GM23338 (cell line): ENCODE data around the gene CD58. TPM values are rescaled to one million over a fixed set of nuclear protein-coding genes. Genes with fewer than 3 reads are reported as not detected.

Experiments used
- ATAC-seq: fragments of 200-7000 bp; cut with Tn5 transposase; 3 replicates; pipeline ENCODE4 v1.9.1; 2020
- DNase-seq: peaks from one replicate; pipeline ENCODE4 v3.0.0-alpha.2; 2015; ENCODE audit warnings: low spot score
- H2AFZ ChIP-seq: fragments of 200-600 bp; sonication (generic); 2 replicates; pipeline ENCODE4 v1.8.0; 2016; ENCODE audit warnings: antibody characterized with exemption, mild to moderate bottlenecking, moderate library complexity
- H3F3A ChIP-seq: fragments of 200-600 bp; sonication (generic); replicated peaks from 2 replicates; pipeline ENCODE4 v1.8.0; 2017; ENCODE audit warnings: antibody characterized with exemption, mixed run types, low read depth
- H3K27ac ChIP-seq: fragments of 200-600 bp; sonication (generic); 2 replicates; pipeline ENCODE4 v1.6.1; 2016; ENCODE audit warnings: low read depth
- H3K27me3 ChIP-seq: fragments of 200-600 bp; sonication (generic); 2 replicates; pipeline ENCODE4 v1.8.0; 2016; ENCODE audit warnings: mild to moderate bottlenecking, mixed run types, moderate library complexity; ENCODE audit not compliant: insufficient read depth
- H3K36me3 ChIP-seq: fragments of 200-600 bp; sonication (generic); 2 replicates; pipeline ENCODE4 v1.8.0; 2016; ENCODE audit warnings: mild to moderate bottlenecking; ENCODE audit not compliant: insufficient read depth
- H3K4me1 ChIP-seq: fragments of 200-600 bp; sonication (generic); 2 replicates; pipeline ENCODE4 v1.8.0; 2016; ENCODE audit warnings: mild to moderate bottlenecking, moderate library complexity; ENCODE audit not compliant: insufficient read depth
- H3K4me2 ChIP-seq: fragments of 200-600 bp; sonication (generic); 2 replicates; pipeline ENCODE4 v1.7.1; 2017; ENCODE audit warnings: mixed run types
- H3K4me3 ChIP-seq: fragments of 200-600 bp; sonication (generic); 2 replicates; pipeline ENCODE4 v1.6.1; 2016; ENCODE audit warnings: mixed run types
- H3K79me2 ChIP-seq: fragments of 200-600 bp; sonication (generic); replicated peaks from 2 replicates; pipeline ENCODE4 v1.8.0; 2017; ENCODE audit warnings: mild to moderate bottlenecking; ENCODE audit not compliant: insufficient read depth
- H3K9me2 ChIP-seq: fragments of 200-600 bp; sonication (generic); 2 replicates; pipeline ENCODE4 v1.8.0; 2017; ENCODE audit not compliant: insufficient read depth
- H4K20me1 ChIP-seq: fragments of 200-600 bp; sonication (generic); replicated peaks from 2 replicates; pipeline ENCODE4 v1.8.0; 2017; ENCODE audit warnings: mild to moderate bottlenecking; ENCODE audit not compliant: insufficient read depth
- H3K27ac Mint-ChIP-seq: 2 replicates; pipeline ENCODE4 v1.8.0; 2020; ENCODE audit warnings: inconsistent platforms, mild to moderate bottlenecking, moderate library complexity, mixed read lengths
- H3K27me3 Mint-ChIP-seq: 3 replicates; pipeline ENCODE4 v1.8.0; 2022; ENCODE audit warnings: low read depth, mild to moderate bottlenecking, moderate library complexity, mixed read lengths, inconsistent platforms; ENCODE audit not compliant: insufficient read depth, poor library complexity
- H3K36me3 Mint-ChIP-seq: 3 replicates; pipeline ENCODE4 v1.8.0; 2021; ENCODE audit warnings: low read depth, mild to moderate bottlenecking, inconsistent platforms, moderate library complexity, mixed read lengths
- H3K4me1 Mint-ChIP-seq: 3 replicates; pipeline ENCODE4 v1.8.0; 2020; ENCODE audit warnings: mild to moderate bottlenecking, inconsistent platforms, mixed read lengths
- H3K4me3 Mint-ChIP-seq: 3 replicates; pipeline ENCODE4 v1.8.0; 2021; ENCODE audit warnings: moderate library complexity, mild to moderate bottlenecking, inconsistent platforms, mixed read lengths
- H3K9me3 Mint-ChIP-seq: 3 replicates; pipeline ENCODE4 v1.8.0; 2020; ENCODE audit warnings: moderate library complexity, mild to moderate bottlenecking, inconsistent platforms, mixed read lengths
- CREB1 ChIP-seq: fragments of 250-450 bp; sonication (Bioruptor Pico); IDR thresholded peaks from 2 replicates; pipeline ENCODE4 v1.5.0; 2020; ENCODE audit warnings: low read depth, mild to moderate bottlenecking, moderate library complexity
- EZH2 ChIP-seq: fragments of 200-600 bp; sonication (generic); IDR thresholded peaks from one replicate; pipeline ENCODE4 v1.8.0; 2017; ENCODE audit warnings: antibody characterized with exemption, mild to moderate bottlenecking, low read depth; ENCODE audit not compliant: unreplicated experiment
- EZH2phosphoT487 ChIP-seq: fragments of 200-600 bp; sonication (generic); IDR thresholded peaks from one replicate; pipeline ENCODE4 v1.8.1; 2018; ENCODE audit warnings: antibody characterized with exemption; ENCODE audit not compliant: unreplicated experiment
- JUNB ChIP-seq: IDR thresholded peaks from one replicate; pipeline ENCODE4 v1.6.1; 2016; ENCODE audit warnings: antibody characterized with exemption; ENCODE audit not compliant: unreplicated experiment
- NANOG ChIP-seq: IDR thresholded peaks from 2 replicates; pipeline ENCODE4 v1.6.1; 2016; ENCODE audit warnings: antibody characterized with exemption, borderline replicate concordance
- POLR2AphosphoS5 ChIP-seq: IDR thresholded peaks from 2 replicates; pipeline ENCODE4 v1.6.1; 2016; ENCODE audit warnings: antibody characterized with exemption, low read depth
- STAT1 ChIP-seq: IDR thresholded peaks from one replicate; pipeline ENCODE4 v1.6.1; 2016; ENCODE audit warnings: antibody characterized with exemption; ENCODE audit not compliant: unreplicated experiment
- ZNF114 ChIP-seq: fragments of 250-450 bp; sonication (Bioruptor Pico); IDR thresholded peaks from 2 replicates; pipeline ENCODE4 v1.5.0; 2020; ENCODE audit warnings: mild to moderate bottlenecking, moderate library complexity
- ZNF331 ChIP-seq: fragments of 250-450 bp; sonication (Bioruptor Pico); IDR thresholded peaks from 2 replicates; pipeline ENCODE4 v1.5.0; 2020; ENCODE audit warnings: low read depth, mild to moderate bottlenecking, moderate library complexity
- polyA plus RNA-seq: library from polyadenylated mRNA; unstranded; fragments of >200 nt; fragmentation: Nextera tagmentation; extraction: Ambion mirVana; gene quantifications from 2 replicates; pipeline ENCODE4 v1.2.1, GENCODE V29; 2016
- total RNA-seq: library from RNA; depleted of rRNA; stranded (reverse); fragments of >200 nt; shearing (Covaris generic); gene quantifications from 2 replicates; pipeline ENCODE4 v1.2.3, GENCODE V29; 2014
- TF ChIP-seq, protein P1 (sequence below), 2 experiments: fragments of 200-600 bp in 1 of 2; sonication (generic) in 1 of 2; conservative IDR thresholded peaks; 2 replicates each; pipeline versions ENCODE4 v1.5.1 to v1.6.1; 2016 to 2017; ENCODE audit warnings: antibody characterized with exemption in 2 of 2, low read depth in 2 of 2, mild to moderate bottlenecking in 2 of 2, moderate library complexity in 1 of 2
- TF ChIP-seq, protein P2 (sequence below): IDR thresholded peaks from one replicate; pipeline ENCODE4 v1.6.1; 2018; ENCODE audit warnings: antibody characterized with exemption; ENCODE audit not compliant: unreplicated experiment
- TF ChIP-seq, protein P3 (sequence below): fragments of 250-450 bp; sonication (Bioruptor Pico); IDR thresholded peaks from 2 replicates; pipeline ENCODE4 v1.5.0; 2020; ENCODE audit warnings: mild to moderate bottlenecking, moderate library complexity
- TF ChIP-seq, protein P4 (sequence below): IDR thresholded peaks from 2 replicates; pipeline ENCODE4 v1.6.1; 2016; ENCODE audit warnings: antibody characterized with exemption

The CD58 gene
- total and polyA plus RNA-seq, 2 experiments from 2014 or later, result 9.2 to 12.5 TPM

DNA sequence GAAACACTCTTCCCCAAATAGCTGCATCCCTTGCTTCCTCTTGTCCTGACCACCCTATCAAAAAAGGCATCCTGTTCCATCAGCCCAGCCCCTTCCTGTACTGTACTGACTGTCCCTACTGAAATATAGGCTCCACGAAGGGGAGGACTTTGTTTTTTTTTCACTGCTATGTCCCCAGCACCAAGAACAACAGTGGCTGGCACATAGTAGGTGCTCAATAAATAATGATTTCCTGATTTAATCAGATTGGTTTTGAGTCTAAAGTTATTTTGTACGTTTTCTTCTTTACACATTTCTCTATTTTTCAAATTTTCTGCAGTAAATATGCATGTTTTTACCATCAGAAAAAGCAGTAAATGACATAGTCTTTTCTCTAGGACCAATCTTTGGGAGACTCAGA lies 73.9 kb downstream of the CD58 start:
- H3K4me2 ChIP-seq, result no peak overlapping the region
- no peak overlapping the region for H3K27ac Mint-ChIP-seq
- ATAC-seq (no peak), DNase-seq (no peak)
- peaks cover 1% of the 10 kb centered on the region for H3K27me3 Mint-ChIP-seq
- no peaks in the 10 kb centered on the region for H4K20me1 ChIP-seq
- peaks cover 4% of the 10 kb centered on the region; the same call in 1 of the 2 replicates for H3K9me2 ChIP-seq
- no peak overlapping the region for H3K4me3 ChIP-seq
- no peaks in the 10 kb centered on the region for H3K9me3 Mint-ChIP-seq
- H3K27me3 ChIP-seq, result no peaks in the 10 kb centered on the region
- no peaks in the 10 kb centered on the region for H3K36me3 Mint-ChIP-seq
- no peak overlapping the region for H3K4me3 Mint-ChIP-seq
- H3K79me2 ChIP-seq, result no peaks in the 10 kb centered on the region
- H2AFZ ChIP-seq, result no peak overlapping the region
- H3K27ac ChIP-seq, result no peak overlapping the region
- TF ChIP-seq, protein P1, sequence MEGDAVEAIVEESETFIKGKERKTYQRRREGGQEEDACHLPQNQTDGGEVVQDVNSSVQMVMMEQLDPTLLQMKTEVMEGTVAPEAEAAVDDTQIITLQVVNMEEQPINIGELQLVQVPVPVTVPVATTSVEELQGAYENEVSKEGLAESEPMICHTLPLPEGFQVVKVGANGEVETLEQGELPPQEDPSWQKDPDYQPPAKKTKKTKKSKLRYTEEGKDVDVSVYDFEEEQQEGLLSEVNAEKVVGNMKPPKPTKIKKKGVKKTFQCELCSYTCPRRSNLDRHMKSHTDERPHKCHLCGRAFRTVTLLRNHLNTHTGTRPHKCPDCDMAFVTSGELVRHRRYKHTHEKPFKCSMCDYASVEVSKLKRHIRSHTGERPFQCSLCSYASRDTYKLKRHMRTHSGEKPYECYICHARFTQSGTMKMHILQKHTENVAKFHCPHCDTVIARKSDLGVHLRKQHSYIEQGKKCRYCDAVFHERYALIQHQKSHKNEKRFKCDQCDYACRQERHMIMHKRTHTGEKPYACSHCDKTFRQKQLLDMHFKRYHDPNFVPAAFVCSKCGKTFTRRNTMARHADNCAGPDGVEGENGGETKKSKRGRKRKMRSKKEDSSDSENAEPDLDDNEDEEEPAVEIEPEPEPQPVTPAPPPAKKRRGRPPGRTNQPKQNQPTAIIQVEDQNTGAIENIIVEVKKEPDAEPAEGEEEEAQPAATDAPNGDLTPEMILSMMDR (conservative IDR thresholded peaks at IDR 0.05; ENCODE audit: low read depth in 2 of 2), result no peak
- TF ChIP-seq, protein P2, sequence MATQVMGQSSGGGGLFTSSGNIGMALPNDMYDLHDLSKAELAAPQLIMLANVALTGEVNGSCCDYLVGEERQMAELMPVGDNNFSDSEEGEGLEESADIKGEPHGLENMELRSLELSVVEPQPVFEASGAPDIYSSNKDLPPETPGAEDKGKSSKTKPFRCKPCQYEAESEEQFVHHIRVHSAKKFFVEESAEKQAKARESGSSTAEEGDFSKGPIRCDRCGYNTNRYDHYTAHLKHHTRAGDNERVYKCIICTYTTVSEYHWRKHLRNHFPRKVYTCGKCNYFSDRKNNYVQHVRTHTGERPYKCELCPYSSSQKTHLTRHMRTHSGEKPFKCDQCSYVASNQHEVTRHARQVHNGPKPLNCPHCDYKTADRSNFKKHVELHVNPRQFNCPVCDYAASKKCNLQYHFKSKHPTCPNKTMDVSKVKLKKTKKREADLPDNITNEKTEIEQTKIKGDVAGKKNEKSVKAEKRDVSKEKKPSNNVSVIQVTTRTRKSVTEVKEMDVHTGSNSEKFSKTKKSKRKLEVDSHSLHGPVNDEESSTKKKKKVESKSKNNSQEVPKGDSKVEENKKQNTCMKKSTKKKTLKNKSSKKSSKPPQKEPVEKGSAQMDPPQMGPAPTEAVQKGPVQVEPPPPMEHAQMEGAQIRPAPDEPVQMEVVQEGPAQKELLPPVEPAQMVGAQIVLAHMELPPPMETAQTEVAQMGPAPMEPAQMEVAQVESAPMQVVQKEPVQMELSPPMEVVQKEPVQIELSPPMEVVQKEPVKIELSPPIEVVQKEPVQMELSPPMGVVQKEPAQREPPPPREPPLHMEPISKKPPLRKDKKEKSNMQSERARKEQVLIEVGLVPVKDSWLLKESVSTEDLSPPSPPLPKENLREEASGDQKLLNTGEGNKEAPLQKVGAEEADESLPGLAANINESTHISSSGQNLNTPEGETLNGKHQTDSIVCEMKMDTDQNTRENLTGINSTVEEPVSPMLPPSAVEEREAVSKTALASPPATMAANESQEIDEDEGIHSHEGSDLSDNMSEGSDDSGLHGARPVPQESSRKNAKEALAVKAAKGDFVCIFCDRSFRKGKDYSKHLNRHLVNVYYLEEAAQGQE, result no peak
- TF ChIP-seq, protein P3, sequence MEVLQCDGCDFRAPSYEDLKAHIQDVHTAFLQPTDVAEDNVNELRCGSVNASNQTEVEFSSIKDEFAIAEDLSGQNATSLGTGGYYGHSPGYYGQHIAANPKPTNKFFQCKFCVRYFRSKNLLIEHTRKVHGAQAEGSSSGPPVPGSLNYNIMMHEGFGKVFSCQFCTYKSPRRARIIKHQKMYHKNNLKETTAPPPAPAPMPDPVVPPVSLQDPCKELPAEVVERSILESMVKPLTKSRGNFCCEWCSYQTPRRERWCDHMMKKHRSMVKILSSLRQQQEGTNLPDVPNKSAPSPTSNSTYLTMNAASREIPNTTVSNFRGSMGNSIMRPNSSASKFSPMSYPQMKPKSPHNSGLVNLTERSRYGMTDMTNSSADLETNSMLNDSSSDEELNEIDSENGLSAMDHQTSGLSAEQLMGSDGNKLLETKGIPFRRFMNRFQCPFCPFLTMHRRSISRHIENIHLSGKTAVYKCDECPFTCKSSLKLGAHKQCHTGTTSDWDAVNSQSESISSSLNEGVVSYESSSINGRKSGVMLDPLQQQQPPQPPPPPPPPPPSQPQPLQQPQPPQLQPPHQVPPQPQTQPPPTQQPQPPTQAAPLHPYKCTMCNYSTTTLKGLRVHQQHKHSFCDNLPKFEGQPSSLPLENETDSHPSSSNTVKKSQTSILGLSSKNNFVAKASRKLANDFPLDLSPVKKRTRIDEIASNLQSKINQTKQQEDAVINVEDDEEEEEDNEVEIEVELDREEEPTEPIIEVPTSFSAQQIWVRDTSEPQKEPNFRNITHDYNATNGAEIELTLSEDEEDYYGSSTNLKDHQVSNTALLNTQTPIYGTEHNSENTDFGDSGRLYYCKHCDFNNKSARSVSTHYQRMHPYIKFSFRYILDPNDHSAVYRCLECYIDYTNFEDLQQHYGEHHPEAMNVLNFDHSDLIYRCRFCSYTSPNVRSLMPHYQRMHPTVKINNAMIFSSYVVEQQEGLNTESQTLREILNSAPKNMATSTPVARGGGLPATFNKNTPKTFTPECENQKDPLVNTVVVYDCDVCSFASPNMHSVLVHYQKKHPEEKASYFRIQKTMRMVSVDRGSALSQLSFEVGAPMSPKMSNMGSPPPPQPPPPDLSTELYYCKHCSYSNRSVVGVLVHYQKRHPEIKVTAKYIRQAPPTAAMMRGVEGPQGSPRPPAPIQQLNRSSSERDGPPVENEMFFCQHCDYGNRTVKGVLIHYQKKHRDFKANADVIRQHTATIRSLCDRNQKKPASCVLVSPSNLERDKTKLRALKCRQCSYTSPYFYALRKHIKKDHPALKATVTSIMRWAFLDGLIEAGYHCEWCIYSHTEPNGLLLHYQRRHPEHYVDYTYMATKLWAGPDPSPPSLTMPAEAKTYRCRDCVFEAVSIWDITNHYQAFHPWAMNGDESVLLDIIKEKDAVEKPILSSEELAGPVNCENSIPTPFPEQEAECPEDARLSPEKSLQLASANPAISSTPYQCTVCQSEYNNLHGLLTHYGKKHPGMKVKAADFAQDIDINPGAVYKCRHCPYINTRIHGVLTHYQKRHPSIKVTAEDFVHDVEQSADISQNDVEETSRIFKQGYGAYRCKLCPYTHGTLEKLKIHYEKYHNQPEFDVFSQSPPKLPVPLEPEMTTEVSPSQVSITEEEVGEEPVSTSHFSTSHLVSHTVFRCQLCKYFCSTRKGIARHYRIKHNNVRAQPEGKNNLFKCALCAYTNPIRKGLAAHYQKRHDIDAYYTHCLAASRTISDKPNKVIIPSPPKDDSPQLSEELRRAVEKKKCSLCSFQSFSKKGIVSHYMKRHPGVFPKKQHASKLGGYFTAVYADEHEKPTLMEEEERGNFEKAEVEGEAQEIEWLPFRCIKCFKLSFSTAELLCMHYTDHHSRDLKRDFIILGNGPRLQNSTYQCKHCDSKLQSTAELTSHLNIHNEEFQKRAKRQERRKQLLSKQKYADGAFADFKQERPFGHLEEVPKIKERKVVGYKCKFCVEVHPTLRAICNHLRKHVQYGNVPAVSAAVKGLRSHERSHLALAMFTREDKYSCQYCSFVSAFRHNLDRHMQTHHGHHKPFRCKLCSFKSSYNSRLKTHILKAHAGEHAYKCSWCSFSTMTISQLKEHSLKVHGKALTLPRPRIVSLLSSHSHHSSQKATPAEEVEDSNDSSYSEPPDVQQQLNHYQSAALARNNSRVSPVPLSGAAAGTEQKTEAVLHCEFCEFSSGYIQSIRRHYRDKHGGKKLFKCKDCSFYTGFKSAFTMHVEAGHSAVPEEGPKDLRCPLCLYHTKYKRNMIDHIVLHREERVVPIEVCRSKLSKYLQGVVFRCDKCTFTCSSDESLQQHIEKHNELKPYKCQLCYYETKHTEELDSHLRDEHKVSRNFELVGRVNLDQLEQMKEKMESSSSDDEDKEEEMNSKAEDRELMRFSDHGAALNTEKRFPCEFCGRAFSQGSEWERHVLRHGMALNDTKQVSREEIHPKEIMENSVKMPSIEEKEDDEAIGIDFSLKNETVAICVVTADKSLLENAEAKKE, result no peak
- TF ChIP-seq, protein P4, sequence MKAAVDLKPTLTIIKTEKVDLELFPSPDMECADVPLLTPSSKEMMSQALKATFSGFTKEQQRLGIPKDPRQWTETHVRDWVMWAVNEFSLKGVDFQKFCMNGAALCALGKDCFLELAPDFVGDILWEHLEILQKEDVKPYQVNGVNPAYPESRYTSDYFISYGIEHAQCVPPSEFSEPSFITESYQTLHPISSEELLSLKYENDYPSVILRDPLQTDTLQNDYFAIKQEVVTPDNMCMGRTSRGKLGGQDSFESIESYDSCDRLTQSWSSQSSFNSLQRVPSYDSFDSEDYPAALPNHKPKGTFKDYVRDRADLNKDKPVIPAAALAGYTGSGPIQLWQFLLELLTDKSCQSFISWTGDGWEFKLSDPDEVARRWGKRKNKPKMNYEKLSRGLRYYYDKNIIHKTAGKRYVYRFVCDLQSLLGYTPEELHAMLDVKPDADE, result no peak
- no peak for TF ChIP-seq STAT1
- no peak for TF ChIP-seq POLR2AphosphoS5
- no peak for TF ChIP-seq ZNF114 (CRISPR knock-in tag)
- TF ChIP-seq EZH2phosphoT487, result no peak
- TF ChIP-seq NANOG, result no peak
- no peak for TF ChIP-seq EZH2
- no peak for TF ChIP-seq CREB1 (CRISPR knock-in tag)
- TF ChIP-seq JUNB, result no peak
- TF ChIP-seq ZNF331 (CRISPR knock-in tag), result no peak
- H3K36me3 ChIP-seq, result no peaks in the 10 kb centered on the region
- H3K4me1 ChIP-seq, result no peaks in the 10 kb centered on the region
- no peaks in the 10 kb centered on the region for H3F3A ChIP-seq
- H3K4me1 Mint-ChIP-seq, result peaks cover 7% of the 10 kb centered on the region; the same call in 2 of the 3 replicates
